ENCODE measurements around the gene SOX13. TPM values are rescaled to one million over a fixed set of nuclear protein-coding genes. Genes with fewer than 3 reads are reported as not detected.
A peak's percentile ranks its signal among the peaks of the same experiment; 100 is the strongest.

SOX13 gene
- polyA plus RNA-seq (2011; rRNA removed): 1.8 and 2.0 TPM in 2 replicates
- polyA minus RNA-seq (2011; rRNA and poly(A)+ RNA removed): 2.7 and 5.2 TPM in 2 replicates

DNA sequence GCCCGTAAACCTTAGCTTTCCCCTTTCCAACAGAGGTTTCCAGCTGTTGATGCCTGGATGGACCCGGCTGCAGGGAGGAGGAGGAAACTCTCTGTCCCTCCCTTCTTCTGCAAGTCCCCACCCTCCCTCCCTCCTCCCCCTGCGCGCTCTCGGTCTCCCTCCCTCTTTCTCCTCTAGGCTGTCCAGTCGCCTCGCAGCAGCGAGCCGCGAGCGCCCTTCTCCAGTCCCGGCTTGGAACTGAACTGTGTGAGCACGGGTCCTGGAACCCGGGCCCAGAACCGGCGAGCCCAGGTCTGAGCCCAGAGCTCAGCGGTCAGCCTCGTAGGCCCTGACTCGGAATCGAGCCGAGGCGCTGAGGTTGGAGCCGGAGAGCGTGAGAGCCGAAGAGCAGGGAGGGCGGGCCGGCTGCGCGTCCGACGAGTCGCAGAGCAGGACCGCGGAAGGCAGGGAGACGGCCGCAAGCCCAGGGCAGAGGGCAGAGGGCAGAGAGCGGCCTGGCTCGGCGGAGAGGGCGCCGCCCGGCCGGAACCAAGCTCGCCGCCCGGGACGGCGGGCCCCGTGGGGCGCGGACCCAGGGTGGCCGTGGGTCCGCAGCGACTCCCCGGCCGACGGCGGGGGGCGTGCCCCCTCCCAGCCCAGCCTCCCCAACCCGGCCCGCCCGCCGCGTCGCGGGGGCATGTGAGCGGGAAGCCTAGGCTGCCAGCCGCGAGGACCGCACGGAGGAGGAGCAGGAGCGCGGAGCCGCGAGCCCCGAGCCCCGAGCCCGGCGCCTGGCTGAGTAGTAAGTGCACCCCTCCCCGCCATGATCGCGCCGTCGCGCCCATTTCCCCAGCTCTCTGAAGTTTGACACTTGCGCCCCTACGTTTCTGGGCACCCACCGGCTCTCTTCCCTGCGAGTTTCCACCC, at the start of gene SOX13:
Gene SOX13 (plus strand): TSS at position 185 of the 906 bp plus-strand sequence. CDS start 39,801 bp downstream, outside the sequence.
- Histone ChIP-seq H3K9me3 (ENCODE audit: control insufficient read depth, insufficient read depth, low read length) (no peaks in the 10 kb centered on the region; the same call in 1 of the 2 replicates), H3K27me3 (ENCODE audit: control insufficient read depth, insufficient read depth, low read length) (peaks cover 20% of the 10 kb centered on the region), H3K27ac (ENCODE audit: low read depth, low read length) (no peak within 1 kb of the TSS), H3K4me3 (ENCODE audit: low read depth, low read length) (peak within 1 kb of the TSS; percentile 74)
- peak; percentile 61 for DNase-seq (ENCODE audit: low read depth, low spot score)
- ChIA-PET POLR2A (interaction anchor here (0.5 to 1.0 kb wide), 6 partner anchors 54 to 212 kb away, joined by 3 to 5 read pairs (median 3); partner anchors contain the start of gene SNRPE), CTCF (interaction anchor here (0.6 to 2.3 kb wide), 5 partner anchors 8 to 202 kb away, joined by 4 to 16 read pairs (median 9); no protein-coding TSS in a partner anchor)
- TF ChIP-seq, protein P1, sequence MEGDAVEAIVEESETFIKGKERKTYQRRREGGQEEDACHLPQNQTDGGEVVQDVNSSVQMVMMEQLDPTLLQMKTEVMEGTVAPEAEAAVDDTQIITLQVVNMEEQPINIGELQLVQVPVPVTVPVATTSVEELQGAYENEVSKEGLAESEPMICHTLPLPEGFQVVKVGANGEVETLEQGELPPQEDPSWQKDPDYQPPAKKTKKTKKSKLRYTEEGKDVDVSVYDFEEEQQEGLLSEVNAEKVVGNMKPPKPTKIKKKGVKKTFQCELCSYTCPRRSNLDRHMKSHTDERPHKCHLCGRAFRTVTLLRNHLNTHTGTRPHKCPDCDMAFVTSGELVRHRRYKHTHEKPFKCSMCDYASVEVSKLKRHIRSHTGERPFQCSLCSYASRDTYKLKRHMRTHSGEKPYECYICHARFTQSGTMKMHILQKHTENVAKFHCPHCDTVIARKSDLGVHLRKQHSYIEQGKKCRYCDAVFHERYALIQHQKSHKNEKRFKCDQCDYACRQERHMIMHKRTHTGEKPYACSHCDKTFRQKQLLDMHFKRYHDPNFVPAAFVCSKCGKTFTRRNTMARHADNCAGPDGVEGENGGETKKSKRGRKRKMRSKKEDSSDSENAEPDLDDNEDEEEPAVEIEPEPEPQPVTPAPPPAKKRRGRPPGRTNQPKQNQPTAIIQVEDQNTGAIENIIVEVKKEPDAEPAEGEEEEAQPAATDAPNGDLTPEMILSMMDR (IDR thresholded peaks at IDR 0.05; ENCODE audit: low read depth, low read length): peak; percentile 22; the same call in 1 of the 2 replicates

DNA sequence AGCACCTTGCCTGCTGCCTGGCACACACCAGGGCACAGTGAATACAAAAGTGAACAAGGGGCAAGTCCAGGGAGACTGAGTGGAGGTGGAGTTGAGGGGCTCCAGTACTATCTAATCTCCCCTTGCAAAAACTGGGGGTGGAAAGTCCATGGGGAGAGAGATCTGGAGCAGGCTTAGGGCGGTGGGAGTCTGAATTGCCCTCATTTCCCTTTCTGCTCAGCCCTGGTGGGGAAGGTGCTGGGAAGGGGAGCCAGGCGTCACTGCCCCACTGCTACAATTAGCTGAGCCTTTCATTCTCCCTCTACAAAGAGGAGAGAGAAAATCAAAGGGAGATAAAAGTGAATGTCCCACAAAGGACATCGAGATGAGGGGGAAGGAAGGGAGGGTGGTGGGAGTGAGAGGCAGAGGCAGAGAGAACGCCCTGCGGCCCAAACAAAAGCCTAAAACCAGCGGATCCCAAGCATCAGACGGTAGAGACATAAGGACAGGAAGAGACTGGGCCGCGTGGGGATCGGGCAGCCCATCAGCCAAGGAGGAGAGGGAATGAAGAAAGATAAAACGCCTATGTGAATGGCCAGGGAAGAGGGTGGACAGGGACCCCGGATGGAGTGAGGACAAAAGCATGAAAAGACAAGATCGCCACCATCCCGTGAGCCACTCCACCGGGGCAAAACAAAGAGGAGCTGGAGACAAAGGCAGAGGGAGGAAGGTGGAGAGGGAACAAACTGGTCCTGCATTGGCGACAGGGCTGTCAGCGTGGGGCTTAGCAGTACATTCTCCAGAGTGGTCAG, 46.8 kb upstream of the SOX13 start:
- Histone ChIP-seq H3K27ac (ENCODE audit: low read depth, low read length) (no peak overlapping the region), H3K4me3 (ENCODE audit: low read depth, low read length) (no peak overlapping the region), H3K27me3 (ENCODE audit: control insufficient read depth, insufficient read depth, low read length) (peaks cover 24% of the 10 kb centered on the region), H3K9me3 (ENCODE audit: control insufficient read depth, insufficient read depth, low read length) (no peaks in the 10 kb centered on the region)
- DNase-seq (ENCODE audit: low read depth, low spot score): no peak
- CTCF ChIA-PET: no interaction called here
- POLR2A ChIA-PET: no interaction called here
- TF ChIP-seq, protein P1 (IDR thresholded peaks at IDR 0.05; ENCODE audit: low read depth, low read length): no peak

DNA sequence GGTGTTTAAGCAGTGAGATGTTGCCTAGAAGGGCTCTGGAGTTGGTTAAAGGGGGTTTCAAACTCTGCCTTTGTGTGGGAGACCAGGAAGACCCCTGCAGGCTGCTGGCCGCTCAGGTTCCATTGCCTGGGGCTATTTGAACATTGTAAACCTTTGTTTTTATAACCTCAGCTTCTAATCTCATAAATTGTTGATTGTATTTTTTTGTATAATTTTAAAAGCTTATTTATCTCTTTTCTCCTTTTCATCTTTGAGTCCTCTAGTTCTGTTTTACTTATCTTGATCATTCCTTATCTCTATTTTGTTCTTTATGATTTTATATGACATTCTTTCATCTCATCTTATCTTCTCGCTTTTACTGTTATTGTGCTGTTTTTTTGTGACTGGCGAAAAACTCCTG, 45.5 kb upstream of the SOX13 start:
- Histone ChIP-seq H3K9me3 (ENCODE audit: control insufficient read depth, insufficient read depth, low read length) (no peaks in the 10 kb centered on the region), H3K27me3 (ENCODE audit: control insufficient read depth, insufficient read depth, low read length) (peaks cover 24% of the 10 kb centered on the region), H3K4me3 (ENCODE audit: low read depth, low read length) (no peak overlapping the region), H3K27ac (ENCODE audit: low read depth, low read length) (no peak overlapping the region)
- CTCF ChIA-PET: no interaction called here
- TF ChIP-seq, protein P1 (IDR thresholded peaks at IDR 0.05; ENCODE audit: low read depth, low read length): no peak
- POLR2A ChIA-PET: no interaction called here
- no peak for DNase-seq (ENCODE audit: low read depth, low spot score)

GRCh38 chr1:204029016-204029415, 43.9 kb upstream of the SOX13 start:
- DNase-seq (ENCODE audit: low read depth, low spot score): no peak
- H3K4me3 ChIP-seq (ENCODE audit: low read depth, low read length): no peak overlapping the region
- H3K27me3 ChIP-seq (ENCODE audit: control insufficient read depth, insufficient read depth, low read length): peaks cover 19% of the 10 kb centered on the region
- ChIA-PET CTCF (no interaction called here), POLR2A (no interaction called here)
- no peaks in the 10 kb centered on the region for H3K9me3 ChIP-seq (ENCODE audit: control insufficient read depth, insufficient read depth, low read length)
- TF ChIP-seq, protein P1 (IDR thresholded peaks at IDR 0.05; ENCODE audit: low read depth, low read length): no peak
- H3K27ac ChIP-seq (ENCODE audit: low read depth, low read length): no peak overlapping the region
